ENCODE measurements around the gene QRSL1.
"Not testable (repeated sequence)": the region's sequence is repeated elsewhere in the genome, so short reads cannot be mapped to it uniquely, and the experiment has no call there.

QRSL1 gene, protein sequence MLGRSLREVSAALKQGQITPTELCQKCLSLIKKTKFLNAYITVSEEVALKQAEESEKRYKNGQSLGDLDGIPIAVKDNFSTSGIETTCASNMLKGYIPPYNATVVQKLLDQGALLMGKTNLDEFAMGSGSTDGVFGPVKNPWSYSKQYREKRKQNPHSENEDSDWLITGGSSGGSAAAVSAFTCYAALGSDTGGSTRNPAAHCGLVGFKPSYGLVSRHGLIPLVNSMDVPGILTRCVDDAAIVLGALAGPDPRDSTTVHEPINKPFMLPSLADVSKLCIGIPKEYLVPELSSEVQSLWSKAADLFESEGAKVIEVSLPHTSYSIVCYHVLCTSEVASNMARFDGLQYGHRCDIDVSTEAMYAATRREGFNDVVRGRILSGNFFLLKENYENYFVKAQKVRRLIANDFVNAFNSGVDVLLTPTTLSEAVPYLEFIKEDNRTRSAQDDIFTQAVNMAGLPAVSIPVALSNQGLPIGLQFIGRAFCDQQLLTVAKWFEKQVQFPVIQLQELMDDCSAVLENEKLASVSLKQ

DNA sequence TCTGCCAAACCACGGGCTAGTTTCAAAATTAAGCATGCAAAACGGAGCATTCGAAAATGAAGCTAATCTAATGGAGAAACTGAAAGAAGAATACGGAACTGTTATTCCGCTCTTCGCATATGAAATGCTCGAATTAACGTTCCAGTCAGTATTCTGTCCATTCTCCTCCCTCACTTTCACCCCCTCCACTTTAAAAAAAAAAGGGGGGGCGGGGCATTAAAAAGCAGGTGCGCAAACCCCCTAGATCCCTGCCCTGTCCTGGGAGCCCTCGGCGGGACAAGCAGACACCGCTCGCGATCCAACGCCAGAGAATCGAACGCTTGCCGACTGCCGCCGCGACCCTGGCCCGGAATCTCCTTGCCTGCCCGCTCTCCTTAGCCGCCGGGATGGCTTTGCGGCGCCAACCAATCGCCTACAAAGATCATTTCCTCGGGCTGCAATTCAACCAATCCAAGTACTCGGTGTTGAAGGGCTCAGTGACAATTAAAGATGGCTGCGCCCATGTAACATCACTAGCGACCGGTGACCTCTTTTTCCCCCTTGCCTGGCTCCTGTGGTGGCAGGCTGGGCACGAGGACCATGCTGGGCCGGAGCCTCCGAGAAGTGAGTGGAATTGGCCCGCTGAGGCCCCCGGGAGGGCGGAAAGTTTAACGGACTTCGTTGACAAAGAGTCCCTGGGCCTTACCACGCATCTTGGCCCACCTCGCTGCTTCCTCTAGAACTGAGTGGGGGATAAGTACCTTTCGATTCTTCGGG, at the start of gene QRSL1, which contains the start of gene RTN4IP1:
Gene QRSL1 (plus strand): TSS at position 476 of the 756 bp plus-strand sequence. CDS start 104 bp downstream, at position 580.
Gene RTN4IP1 (minus strand): TSS at position 396 of the 756 bp plus-strand sequence. CDS start 477 bp downstream, outside the sequence.
- DNase-seq (ENCODE audit: insufficient read length, low spot score) (peak; percentile 48), FAIRE-seq (peak; percentile 96)

- DNase-seq (ENCODE audit: insufficient read length, low spot score) (no peak), FAIRE-seq (no peak)
Observed at GRCh38 chr6:106581468-106581867, 47.9 kb upstream of the QRSL1 start.

DNA sequence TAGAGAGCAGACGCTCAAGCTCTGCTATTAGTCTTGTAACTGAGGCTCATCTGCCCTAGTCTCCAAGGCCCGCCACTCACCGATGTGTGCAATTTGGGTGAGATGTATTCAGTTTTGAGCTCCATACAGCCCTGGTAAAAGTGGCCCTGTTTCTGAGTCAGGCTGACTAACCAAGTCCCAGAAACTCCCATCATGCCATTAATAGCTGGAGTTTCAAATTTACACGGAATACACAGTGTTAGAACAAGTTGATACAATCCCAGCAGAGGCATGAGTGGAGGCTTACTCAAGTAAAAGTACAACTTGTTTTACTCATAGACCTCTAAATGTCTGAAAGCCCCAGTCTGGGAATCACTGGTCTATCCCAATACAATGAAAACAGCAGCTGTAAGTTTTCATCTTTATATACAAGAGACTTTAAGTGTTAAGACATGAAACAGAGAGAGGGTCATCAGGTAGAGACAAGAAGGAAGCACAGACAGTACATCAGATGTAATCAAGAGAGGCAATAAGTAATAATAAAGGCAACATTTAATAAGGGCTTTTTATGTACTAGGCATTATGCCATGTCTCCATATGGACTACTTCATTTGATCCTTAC, 42.5 kb upstream of the QRSL1 start:
- no peak for DNase-seq (ENCODE audit: insufficient read length, low spot score)

DNA sequence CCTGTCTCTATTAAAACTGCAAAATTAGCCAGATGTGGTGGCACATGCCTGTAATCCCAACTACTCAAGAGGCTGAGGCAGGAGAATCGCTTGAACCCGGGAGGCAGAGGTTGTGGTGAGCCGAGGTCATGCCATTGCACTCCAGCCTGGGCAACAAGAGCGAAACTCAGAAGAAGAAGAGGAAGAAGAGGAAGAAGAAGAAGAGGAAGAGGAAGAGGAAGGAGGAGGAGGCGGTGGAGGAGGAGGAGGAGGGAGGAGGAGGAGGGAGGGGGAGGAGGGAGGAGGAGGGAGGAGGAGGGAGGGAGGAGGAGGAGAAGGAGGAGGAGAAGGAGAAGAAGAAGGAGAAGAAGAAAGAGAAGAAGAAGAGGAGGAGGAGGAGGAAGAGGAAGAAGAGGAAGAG, 40.4 kb upstream of the QRSL1 start:
- not testable (repeated sequence) for FAIRE-seq; DNase-seq (ENCODE audit: insufficient read length, low spot score)

More for the DNA sequence above, 42.5 kb upstream of the QRSL1 start:
- no peak for FAIRE-seq

DNA sequence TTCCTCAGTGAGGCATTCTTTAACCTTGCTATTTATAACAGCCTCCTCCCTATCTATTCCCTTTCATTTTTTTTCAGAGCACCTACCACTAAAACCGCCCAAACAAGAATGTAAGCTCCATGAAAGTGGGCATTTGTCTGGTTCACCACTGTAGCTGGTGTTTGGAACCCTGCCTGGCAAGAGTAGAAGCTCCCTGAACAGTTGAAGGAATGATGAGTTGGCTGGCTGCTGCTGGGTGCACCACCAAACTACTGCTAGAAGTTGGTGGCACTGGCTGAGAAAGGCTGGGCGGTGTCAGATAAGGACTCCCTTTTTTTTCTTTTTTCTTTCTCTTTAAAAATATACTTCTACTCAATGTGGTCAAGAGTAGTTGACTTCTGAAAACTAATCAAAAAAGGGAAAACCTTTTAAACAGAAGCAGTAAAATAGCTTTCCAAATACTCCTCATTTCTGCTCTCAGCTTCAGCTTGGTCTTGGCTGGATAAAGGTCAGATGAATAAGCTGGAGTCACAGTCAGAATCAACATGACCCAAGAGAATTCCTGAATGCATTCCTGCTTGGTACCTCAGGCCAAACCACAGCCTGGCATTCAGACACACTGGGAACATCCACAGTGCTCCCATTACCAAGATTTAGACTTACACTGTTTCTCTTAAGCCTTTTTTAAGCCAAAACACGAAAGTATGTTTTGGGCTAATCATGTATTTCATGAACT, 38.1 kb upstream of the QRSL1 start:
- no peak for FAIRE-seq
- no peak for DNase-seq (ENCODE audit: insufficient read length, low spot score)

DNA sequence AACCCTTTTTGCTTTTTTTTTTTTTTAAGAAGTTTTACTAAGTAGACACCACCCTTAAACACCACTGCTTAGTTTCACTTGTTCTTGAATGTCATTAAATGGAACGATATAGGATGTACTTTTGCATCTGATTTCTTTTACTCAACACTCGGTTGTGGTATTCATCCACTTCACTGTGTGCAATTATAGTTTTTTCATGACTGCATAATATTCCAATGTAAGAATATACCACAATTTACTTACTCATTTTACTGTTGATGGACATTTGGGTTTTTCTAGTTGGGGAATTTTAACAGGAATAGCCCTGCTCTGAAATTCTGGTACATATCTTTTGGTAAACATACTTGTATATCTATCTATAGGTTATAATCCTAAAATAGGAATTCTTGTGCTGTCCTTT, 29.9 kb upstream of the QRSL1 start:
- DNase-seq (ENCODE audit: insufficient read length, low spot score) = no peak
- peak; percentile 74 for FAIRE-seq

GRCh38 chr6:106600329-106600728, 29.0 kb upstream of the QRSL1 start:
- DNase-seq (ENCODE audit: insufficient read length, low spot score) (no peak), FAIRE-seq (no peak)

GRCh38 chr6:106608080-106608668, 21.2 kb upstream of the QRSL1 start:
- no peak for DNase-seq (ENCODE audit: insufficient read length, low spot score)
- FAIRE-seq = peak; percentile 89

DNA sequence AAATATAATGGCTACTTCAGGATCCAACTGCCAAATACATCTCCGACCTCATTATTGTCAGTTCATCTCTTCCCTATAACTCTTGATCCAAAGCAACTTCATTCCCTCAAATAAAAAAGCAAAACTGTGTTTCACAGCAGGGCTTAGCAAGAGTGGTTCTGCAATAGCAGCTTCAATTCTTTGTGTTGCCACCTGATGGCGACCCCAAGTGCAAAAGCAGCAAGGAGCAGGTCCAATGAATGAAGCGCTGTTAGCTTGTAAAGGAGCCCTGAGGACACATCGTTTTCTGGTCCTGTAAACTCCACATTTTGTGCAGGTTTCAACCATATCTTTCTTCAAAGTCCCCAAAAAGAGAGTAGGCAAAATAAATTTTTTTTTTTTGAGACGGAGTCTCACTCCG, 19.7 kb upstream of the QRSL1 start:
- peak; percentile 31 for FAIRE-seq
- DNase-seq (ENCODE audit: insufficient read length, low spot score) = no peak

- FAIRE-seq = no peak
- no peak for DNase-seq (ENCODE audit: insufficient read length, low spot score)
Observed at GRCh38 chr6:106611030-106611429, 18.3 kb upstream of the QRSL1 start.

DNA sequence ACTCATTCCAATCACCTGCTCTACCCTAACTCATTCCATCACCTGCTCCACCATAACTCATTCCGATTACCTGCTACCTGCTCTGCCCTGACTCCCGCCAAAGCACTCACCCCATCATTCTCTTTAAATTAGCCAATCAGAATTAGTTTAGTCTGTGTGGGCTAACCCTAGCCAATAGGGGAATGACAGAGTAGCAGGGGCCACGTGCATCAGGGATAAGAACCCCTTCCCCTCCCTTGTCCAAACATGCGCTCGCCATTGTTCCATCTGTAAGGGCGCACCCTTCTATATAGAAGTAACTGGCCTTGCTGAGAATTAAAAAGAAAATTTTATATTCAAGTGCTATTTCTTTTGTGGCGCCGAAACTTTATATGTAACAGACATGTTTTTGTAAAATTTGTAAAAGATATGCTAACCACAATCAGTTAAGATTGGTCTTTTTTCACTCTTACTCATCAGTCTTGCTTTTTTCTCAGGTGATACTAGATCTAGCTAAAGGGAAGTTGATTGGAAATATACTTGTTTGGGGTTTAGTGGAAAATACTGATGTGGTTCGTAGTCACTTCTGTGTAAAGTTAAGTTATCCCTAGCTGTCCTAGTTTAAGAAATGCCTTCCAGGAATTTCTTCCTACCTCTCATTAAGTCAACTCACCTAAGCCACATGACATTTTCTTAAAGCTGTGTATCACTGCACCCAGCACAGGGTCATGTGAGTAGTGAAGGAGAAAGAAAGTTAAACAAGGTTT, 16.5 kb upstream of the QRSL1 start:
- DNase-seq (ENCODE audit: insufficient read length, low spot score) = no peak
- peak; percentile 79 for FAIRE-seq

- FAIRE-seq (no peak), DNase-seq (ENCODE audit: insufficient read length, low spot score) (no peak)
Observed at GRCh38 chr6:106613590-106613989, 15.8 kb upstream of the QRSL1 start.

- FAIRE-seq (peak; percentile 59), DNase-seq (ENCODE audit: insufficient read length, low spot score) (no peak)
Observed at GRCh38 chr6:106614166-106614565, 15.2 kb upstream of the QRSL1 start.

GRCh38 chr6:106614592-106615257, 14.7 kb upstream of the QRSL1 start:
- peak; percentile 66 for FAIRE-seq
- DNase-seq (ENCODE audit: insufficient read length, low spot score) = no peak

GRCh38 chr6:106617302-106617701, 12.1 kb upstream of the QRSL1 start:
- FAIRE-seq = no peak
- DNase-seq (ENCODE audit: insufficient read length, low spot score) = no peak

- FAIRE-seq = no peak
- DNase-seq (ENCODE audit: insufficient read length, low spot score) = no peak
Observed at GRCh38 chr6:106617857-106618256, 11.5 kb upstream of the QRSL1 start.

GRCh38 chr6:106618324-106618723, 11.1 kb upstream of the QRSL1 start:
- DNase-seq (ENCODE audit: insufficient read length, low spot score) = no peak
- FAIRE-seq = no peak

GRCh38 chr6:106619223-106619622, 10.2 kb upstream of the QRSL1 start:
- FAIRE-seq = no peak
- no peak for DNase-seq (ENCODE audit: insufficient read length, low spot score)
